ENCODE measurements around the gene ZIC3.
"Not testable (repeated sequence)": the region's sequence is repeated elsewhere in the genome, so short reads cannot be mapped to it uniquely, and the experiment has no call there.

ZIC3 gene

GRCh38 chrX:137565921-137566745, at the start of gene ZIC3:
ZIC3 (plus strand) TSS chrX:137566127; CDS start chrX:137566692, 565 bp downstream.
- DNase-seq: peak; percentile 92

GRCh38 chrX:137519459-137519858, 46.5 kb upstream of the ZIC3 start:
- DNase-seq: no peak

- peak; percentile 26 for DNase-seq
These were observed 19.9 kb upstream of the ZIC3 start for GRCh38 chrX:137545711-137546651.

- DNase-seq: peak; percentile 48
These were observed 18.6 kb upstream of the ZIC3 start for GRCh38 chrX:137547291-137547690.

- no peak for DNase-seq
These were observed 17.7 kb upstream of the ZIC3 start for GRCh38 chrX:137548261-137548660.

- DNase-seq: peak; percentile 44
These were observed 16.9 kb upstream of the ZIC3 start for GRCh38 chrX:137549073-137549472.

GRCh38 chrX:137549851-137550664, 15.9 kb upstream of the ZIC3 start:
- peak; percentile 75 for DNase-seq

- peak; percentile 67 for DNase-seq
These were observed 15.2 kb upstream of the ZIC3 start for GRCh38 chrX:137550665-137551261.

- not testable (repeated sequence) for DNase-seq
These were observed 13.8 kb upstream of the ZIC3 start for GRCh38 chrX:137552098-137552497.

- DNase-seq: peak; percentile 26
These were observed 3.8 kb upstream of the ZIC3 start for GRCh38 chrX:137562096-137562495.

- peak; percentile 57 for DNase-seq
These were observed 2.0 kb upstream of the ZIC3 start for GRCh38 chrX:137563681-137564651.

GRCh38 chrX:137565318-137565904, 516 bp upstream of the ZIC3 start:
- no peak for DNase-seq

GRCh38 chrX:137566746-137567679, 1.1 kb downstream of the ZIC3 start:
- peak; percentile 76 for DNase-seq

- DNase-seq: peak; percentile 67
These were observed 1.8 kb downstream of the ZIC3 start for GRCh38 chrX:137567682-137568232.

GRCh38 chrX:137568741-137569469, 3.0 kb downstream of the ZIC3 start:
- DNase-seq: peak; percentile 63

GRCh38 chrX:137569470-137569891, 3.6 kb downstream of the ZIC3 start:
- DNase-seq: peak; percentile 67

GRCh38 chrX:137573324-137574101, 7.6 kb downstream of the ZIC3 start:
- DNase-seq: no peak

Measured in retina (tissue), 1 donor.